Esophagus squamous epithelium (tissue), 5 donors: ENCODE results near the gene ZC3H18. TPM values are rescaled to one million over a fixed set of nuclear protein-coding genes. Genes with fewer than 3 reads are reported as not detected.
"Not testable (repeated sequence)": the region's sequence is repeated elsewhere in the genome, so short reads cannot be mapped to it uniquely, and the experiment has no call there.

Source experiments
- DNase-seq: peaks from one replicate; lab custom pipeline; 2025; lab: John Stamatoyannopoulos, UW
- H3K27ac ChIP-seq, 4 donors: fragments of 200-600 bp; sonication (generic); one replicate each; pipeline ENCODE4 v1.5.1; 2016 to 2019; ENCODE audit warnings: mild to moderate bottlenecking in 1 of 4
- H3K27me3 ChIP-seq, 4 donors: fragments of 200-600 bp; sonication (generic); 1 replicate in 3 of 4; 2 replicates in 1 of 4; pipeline versions ENCODE4 v1.5.1 to v1.6.0; 2017 to 2021; ENCODE audit warnings: antibody characterized with exemption in 1 of 4
- H3K36me3 ChIP-seq, 3 donors: fragments of 200-600 bp; sonication (generic); one replicate each; pipeline ENCODE4 v1.5.1; 2016 to 2019
- H3K4me1 ChIP-seq, 3 donors: fragments of 200-600 bp; sonication (generic); one replicate each; pipeline ENCODE4 v1.5.1; 2017 to 2019
- H3K4me3 ChIP-seq, 4 donors: fragments of 200-600 bp; sonication (generic); 1 replicate in 3 of 4; 2 replicates in 1 of 4; pipeline ENCODE4 v1.5.1; 2016 to 2019; ENCODE audit warnings: mild to moderate bottlenecking in 2 of 4, moderate library complexity in 1 of 4
- H3K9me3 ChIP-seq, 3 donors: fragments of 200-600 bp; sonication (generic); one replicate each; pipeline ENCODE4 v1.5.1; 2016 to 2019
- POLR2A ChIP-seq, 4 donors: fragments of 450-650 bp; IDR thresholded peaks; one replicate each; pipeline ENCODE4 v1.6.1; 2017; ENCODE audit warnings: antibody characterized with exemption in 4 of 4, mild to moderate bottlenecking in 4 of 4, moderate library complexity in 3 of 4
- WGBS, 2 donors: methylation state at CpG; one replicate each; pipeline ENCODE4 v1.1.5; 2018; 5-methylcytosine and 5-hydroxymethylcytosine counted together
- intact Hi-C: fragments of 100-400 bp; cut with DNase I; formaldehyde crosslinking; loops from one replicate; pipeline ENCODE4 v1.15.0; 2022
- total RNA-seq, 4 donors: library from RNA; depleted of rRNA; stranded (reverse); fragments of >200 nt; gene quantifications; one replicate each; pipeline ENCODE4 v1.1.0, GENCODE V29; 2016
- TF ChIP-seq, protein P1 (sequence below), 6 experiments: fragments of 450-650 bp in 4 of 6; fragments of 200-600 bp in 2 of 6; sonication (generic) in 2 of 6; IDR thresholded peaks; one replicate each; pipeline ENCODE4 v1.5.1; 2016 to 2019; ENCODE audit warnings: antibody characterized with exemption in 6 of 6, mild to moderate bottlenecking in 4 of 6, moderate library complexity in 4 of 6
- donor health status: DM: yes; HTN: yes; CAD: no.

Gene ZC3H18
- total RNA-seq, 4 donors from 2014 or later, result 15.4 to 27.3 (median 17.5) TPM

- peak overlapping the region; percentile 74 to 99 (median 87) for H3K4me3 ChIP-seq
- no peaks in the 10 kb centered on the region for H3K9me3 ChIP-seq
- DNase-seq, result no peak
- TF ChIP-seq POLR2A (IDR thresholded peaks at IDR 0.05), result no peak
- TF ChIP-seq, protein P1, sequence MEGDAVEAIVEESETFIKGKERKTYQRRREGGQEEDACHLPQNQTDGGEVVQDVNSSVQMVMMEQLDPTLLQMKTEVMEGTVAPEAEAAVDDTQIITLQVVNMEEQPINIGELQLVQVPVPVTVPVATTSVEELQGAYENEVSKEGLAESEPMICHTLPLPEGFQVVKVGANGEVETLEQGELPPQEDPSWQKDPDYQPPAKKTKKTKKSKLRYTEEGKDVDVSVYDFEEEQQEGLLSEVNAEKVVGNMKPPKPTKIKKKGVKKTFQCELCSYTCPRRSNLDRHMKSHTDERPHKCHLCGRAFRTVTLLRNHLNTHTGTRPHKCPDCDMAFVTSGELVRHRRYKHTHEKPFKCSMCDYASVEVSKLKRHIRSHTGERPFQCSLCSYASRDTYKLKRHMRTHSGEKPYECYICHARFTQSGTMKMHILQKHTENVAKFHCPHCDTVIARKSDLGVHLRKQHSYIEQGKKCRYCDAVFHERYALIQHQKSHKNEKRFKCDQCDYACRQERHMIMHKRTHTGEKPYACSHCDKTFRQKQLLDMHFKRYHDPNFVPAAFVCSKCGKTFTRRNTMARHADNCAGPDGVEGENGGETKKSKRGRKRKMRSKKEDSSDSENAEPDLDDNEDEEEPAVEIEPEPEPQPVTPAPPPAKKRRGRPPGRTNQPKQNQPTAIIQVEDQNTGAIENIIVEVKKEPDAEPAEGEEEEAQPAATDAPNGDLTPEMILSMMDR (IDR thresholded peaks at IDR 0.05), result no peak
- H3K36me3 ChIP-seq, result peaks cover 0 to 31% (median 4%) of the 10 kb centered on the region in 3 donors
- H3K27ac ChIP-seq, result peak overlapping the region; percentile 89 to 97 (median 92)
- 3% methylated on average over 24 to 46 of the region's 49 CpGs for WGBS, 2 donors
- intact Hi-C loops, result no loop called here
- H3K4me1 ChIP-seq, result peaks cover 6 to 39% (median 12%) of the 10 kb centered on the region in 3 donors
- H3K27me3 ChIP-seq, result no peaks in the 10 kb centered on the region
Measured at GRCh38 chr16:88662222-88662842, 92.1 kb downstream of the ZC3H18 start.

DNA sequence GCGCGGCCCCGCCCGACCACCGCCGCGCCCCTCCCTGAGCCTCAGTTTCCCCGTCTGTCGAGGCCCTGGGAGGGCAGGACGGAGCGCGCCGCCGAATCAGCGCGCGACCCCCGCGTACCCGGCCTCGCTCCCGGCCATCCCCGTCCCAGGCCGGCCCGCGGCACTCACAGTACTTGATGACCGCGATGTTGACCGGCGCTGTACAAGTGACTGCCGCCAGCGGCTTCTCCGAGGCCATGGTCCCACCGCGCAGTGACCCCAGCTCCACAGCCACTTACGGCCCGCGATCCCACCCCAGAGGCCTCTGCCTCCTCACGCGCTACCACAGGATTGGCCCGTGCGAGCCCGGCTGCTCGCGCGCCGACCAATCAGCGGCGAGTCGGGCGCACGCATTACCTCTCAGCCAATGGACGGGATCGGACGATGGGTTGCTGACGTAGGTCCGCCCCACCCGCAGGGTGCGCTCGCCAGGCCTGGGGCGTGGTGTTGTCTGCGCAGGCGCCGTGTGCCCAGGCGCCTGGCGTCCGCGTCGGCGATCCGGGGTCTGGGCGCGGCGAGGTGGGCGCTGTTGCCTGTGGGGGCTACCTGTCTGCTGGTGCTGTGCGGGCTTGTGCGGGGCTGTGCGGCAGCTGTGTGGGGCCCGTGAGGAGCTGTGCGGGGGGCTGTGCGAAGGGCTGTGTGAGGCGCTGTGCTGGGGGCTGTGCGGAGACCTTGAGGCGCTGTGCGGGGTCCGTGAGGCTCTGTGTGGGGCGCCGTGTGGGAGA is 92.8 kb downstream of the ZC3H18 start, which contains the start of gene MVD:
TSS of gene MVD (minus strand) at position 249 of the 764 bp plus-strand sequence. CDS start at position 238, 11 bp downstream.
- H3K27ac ChIP-seq, result peak within 1 kb of the TSS; percentile 89 to 97 (median 94)
- H3K27me3 ChIP-seq, result no peaks in the 10 kb centered on the region
- peaks cover 0 to 24% (median 3%) of the 10 kb centered on the region in 3 donors for H3K36me3 ChIP-seq
- TF ChIP-seq, protein P1 (IDR thresholded peaks at IDR 0.05), result peak in 2 of 6 experiments; percentile 5 to 11
- TF ChIP-seq POLR2A (IDR thresholded peaks at IDR 0.05), result peak in 3 of 4 donors; percentile 83 to 94 (median 90)
- peaks cover 6 to 39% (median 12%) of the 10 kb centered on the region in 3 donors for H3K4me1 ChIP-seq
- intact Hi-C loops, result no loop called here
- peak within 1 kb of the TSS; percentile 74 to 99 (median 87) for H3K4me3 ChIP-seq
- 0% methylated on average over 15 of the region's 88 CpGs; no CpG with 5 or more reads in 1 of the 2 donors for WGBS, 2 donors
- H3K9me3 ChIP-seq, result no peaks in the 10 kb centered on the region
- peak; percentile 84 for DNase-seq

- Histone ChIP-seq H3K9me3 (no peaks in the 10 kb centered on the region), H3K36me3 (peaks cover 0 to 3% (median 0%) of the 10 kb centered on the region in 3 donors), H3K27ac (no peak overlapping the region), H3K4me3 (no peak overlapping the region), H3K4me1 (peaks cover 6 to 39% (median 12%) of the 10 kb centered on the region in 3 donors), H3K27me3 (no peaks in the 10 kb centered on the region)
- DNase-seq, result no peak
- WGBS, 2 donors, result 54 to 67% methylated on average over 4 of the region's 4 CpGs
- no peak for TF ChIP-seq POLR2A (IDR thresholded peaks at IDR 0.05)
- TF ChIP-seq, protein P1 (IDR thresholded peaks at IDR 0.05), result no peak
- intact Hi-C loops, result no loop called here
Measured at GRCh38 chr16:88665148-88665547, 94.9 kb downstream of the ZC3H18 start.

- Histone ChIP-seq H3K27me3 (no peaks in the 10 kb centered on the region), H3K4me1 (peaks cover 6 to 39% (median 12%) of the 10 kb centered on the region in 3 donors), H3K27ac (no peak overlapping the region), H3K9me3 (no peaks in the 10 kb centered on the region), H3K36me3 (no peaks in the 10 kb centered on the region), H3K4me3 (no peak overlapping the region)
- no peak for DNase-seq
- WGBS, 2 donors, result 93% methylated on average over 2 to 3 of the region's 3 CpGs
- TF ChIP-seq POLR2A (IDR thresholded peaks at IDR 0.05), result no peak
- TF ChIP-seq, protein P1 (IDR thresholded peaks at IDR 0.05), result no peak
- intact Hi-C loops, result no loop called here
Measured at GRCh38 chr16:88665570-88665969, 95.4 kb downstream of the ZC3H18 start.

DNA sequence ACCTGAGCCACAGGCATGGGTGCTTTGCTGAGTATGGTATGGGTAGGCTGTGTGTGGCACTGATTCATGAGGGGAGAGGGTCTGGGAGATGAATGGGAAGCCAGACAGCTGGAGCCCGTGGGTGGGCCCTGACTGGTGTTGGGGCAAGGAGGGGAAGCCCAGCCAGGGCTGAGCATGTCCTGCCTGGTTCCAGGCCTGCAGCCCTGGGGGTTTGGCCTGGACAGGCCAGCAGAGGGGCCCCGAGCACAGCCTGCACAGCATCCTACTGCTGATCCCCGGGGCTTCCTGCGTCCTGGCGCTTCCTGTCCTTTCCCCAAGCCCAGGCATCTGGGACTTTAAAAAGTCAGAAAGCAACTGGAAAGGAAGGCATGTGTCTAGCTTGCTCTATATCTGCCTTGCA is 97.3 kb downstream of the ZC3H18 start:
- no peak for DNase-seq
- TF ChIP-seq POLR2A (IDR thresholded peaks at IDR 0.05), result no peak
- TF ChIP-seq, protein P1 (IDR thresholded peaks at IDR 0.05), result no peak
- intact Hi-C loops, result no loop called here
- H3K4me1 ChIP-seq, result peaks cover 6 to 24% (median 6%) of the 10 kb centered on the region in 3 donors
- H3K9me3 ChIP-seq, result no peaks in the 10 kb centered on the region
- H3K27ac ChIP-seq, result no peak overlapping the region
- H3K36me3 ChIP-seq, result no peaks in the 10 kb centered on the region
- H3K27me3 ChIP-seq, result no peaks in the 10 kb centered on the region
- H3K4me3 ChIP-seq, result no peak overlapping the region
- WGBS, 2 donors, result 83% methylated on average over 1 of the region's 5 CpGs; no CpG with 5 or more reads in 1 of the 2 donors

DNA sequence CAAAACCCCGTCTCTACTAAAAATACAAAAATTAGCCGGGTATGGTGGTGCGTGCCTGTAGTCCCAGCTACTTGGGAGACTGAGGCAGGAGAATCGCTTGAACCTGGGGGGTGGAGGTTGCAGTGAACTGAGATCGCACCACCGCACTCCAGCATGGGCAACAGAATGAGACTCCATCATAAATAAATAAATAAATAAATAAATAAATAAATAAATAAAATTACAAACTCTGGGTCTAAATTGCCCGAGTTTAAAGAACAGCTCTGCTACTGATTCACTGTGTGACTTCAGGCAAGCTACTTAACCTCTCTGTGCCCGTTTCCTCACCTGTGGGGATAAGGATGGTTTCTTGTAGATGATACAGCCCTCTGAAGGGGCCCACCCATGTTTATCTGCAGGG is 99.3 kb downstream of the ZC3H18 start:
- 91 to 94% methylated on average over 8 of the region's 8 CpGs for WGBS, 2 donors
- H3K9me3 ChIP-seq, intact Hi-C loops: not testable (repeated sequence)

More for the DNA sequence above, 99.3 kb downstream of the ZC3H18 start:
- not testable (repeated sequence) for H3K4me3 ChIP-seq, DNase-seq, H3K27ac ChIP-seq, H3K27me3 ChIP-seq, H3K36me3 ChIP-seq
- peaks cover 0 to 10% (median 0%) of the 10 kb centered on the region in 3 donors for H3K4me1 ChIP-seq
